ENCODE data around the gene SLC17A9. TPM values are rescaled to one million over a fixed set of nuclear protein-coding genes. Genes with fewer than 3 reads are reported as not detected.

SLC17A9 gene
- total and polyA plus RNA-seq, 7 experiments from 2014 or later, result 0.44 to 12.6 (median 3.5) TPM

DNA sequence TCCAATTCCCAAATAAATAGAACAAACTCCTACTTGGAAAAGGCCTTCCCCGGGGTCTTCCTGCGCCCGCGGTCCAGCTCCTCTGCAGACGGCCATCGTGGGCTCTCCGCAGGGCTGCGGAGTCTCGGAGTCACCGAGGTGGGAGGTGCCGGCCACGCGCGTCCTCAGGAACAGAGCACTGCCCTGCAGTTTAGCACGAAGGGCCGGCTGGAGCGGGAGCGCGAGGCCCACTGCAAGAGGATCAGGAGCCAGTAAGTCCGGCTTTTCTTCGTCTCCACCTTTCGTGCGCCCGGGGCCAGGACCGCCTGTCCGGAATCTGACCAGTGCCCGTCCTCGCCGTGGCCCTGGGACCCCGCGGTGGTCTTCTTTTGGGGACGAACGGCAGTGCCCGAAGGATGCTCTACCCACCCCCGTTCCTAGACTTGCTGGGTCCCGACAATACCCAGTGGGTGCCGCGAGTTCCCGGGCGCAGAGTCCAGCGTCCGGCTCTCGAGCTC, 52.9 kb downstream of the SLC17A9 start:
- ATAC-seq (no peak), DNase-seq (no peak)
- no peaks in the 10 kb centered on the region for H3K36me3 ChIP-seq (ENCODE audit: control insufficient read depth in 2 of 3, insufficient read depth in 3 of 3, low read length in 3 of 3)
- Mint-ChIP-seq H3K4me1 (peaks cover 4 to 32% (median 19%) of the 10 kb centered on the region in 7 donors), H3K9me3 (peaks cover 0 to 5% (median 0%) of the 10 kb centered on the region in 11 donors), H3K27ac (peak overlapping the region in 1 of 9 donors; percentile 18), H3K4me3 (peak overlapping the region in 6 of 10 donors; percentile 16 to 91 (median 40)), H3K36me3 (no peaks in the 10 kb centered on the region), H3K27me3 (peaks cover 42 to 76% (median 53%) of the 10 kb centered on the region in 5 donors)
- peaks cover 19 to 26% of the 10 kb centered on the region in 2 donors for H3K27me3 ChIP-seq (ENCODE audit: control insufficient read depth in 2 of 2, insufficient read depth in 2 of 2, low read length in 2 of 2)
- H3K4me3 ChIP-seq (ENCODE audit: low read length), result no peak overlapping the region
- H3K27ac ChIP-seq (ENCODE audit: low read depth, low read length), result no peak overlapping the region
- H3K9me3 ChIP-seq (ENCODE audit: control insufficient read depth in 2 of 3, low read length in 3 of 3), result no peaks in the 10 kb centered on the region
- CTCF ChIA-PET, result interaction anchor here (0.6 kb wide), 2 partner anchors 68 to 86 kb away, joined by 3 to 6 read pairs; no protein-coding TSS in a partner anchor
- intact Hi-C loops (cut with micrococcal nuclease), result loop anchor here (5.0 kb wide), 3 partner anchors 88 to 203 kb away; partner anchors contain the start of gene OGFR (in 1 of the 2)
- peaks cover 11 to 37% of the 10 kb centered on the region in 2 donors for H3K4me1 ChIP-seq (ENCODE audit: control insufficient read depth in 2 of 2, insufficient read depth in 2 of 2, low read length in 2 of 2)
- POLR2A ChIA-PET, result interaction anchor here (0.6 kb wide), 2 partner anchors 47 to 65 kb away, joined by 3 read pairs; no protein-coding TSS in a partner anchor

DNA sequence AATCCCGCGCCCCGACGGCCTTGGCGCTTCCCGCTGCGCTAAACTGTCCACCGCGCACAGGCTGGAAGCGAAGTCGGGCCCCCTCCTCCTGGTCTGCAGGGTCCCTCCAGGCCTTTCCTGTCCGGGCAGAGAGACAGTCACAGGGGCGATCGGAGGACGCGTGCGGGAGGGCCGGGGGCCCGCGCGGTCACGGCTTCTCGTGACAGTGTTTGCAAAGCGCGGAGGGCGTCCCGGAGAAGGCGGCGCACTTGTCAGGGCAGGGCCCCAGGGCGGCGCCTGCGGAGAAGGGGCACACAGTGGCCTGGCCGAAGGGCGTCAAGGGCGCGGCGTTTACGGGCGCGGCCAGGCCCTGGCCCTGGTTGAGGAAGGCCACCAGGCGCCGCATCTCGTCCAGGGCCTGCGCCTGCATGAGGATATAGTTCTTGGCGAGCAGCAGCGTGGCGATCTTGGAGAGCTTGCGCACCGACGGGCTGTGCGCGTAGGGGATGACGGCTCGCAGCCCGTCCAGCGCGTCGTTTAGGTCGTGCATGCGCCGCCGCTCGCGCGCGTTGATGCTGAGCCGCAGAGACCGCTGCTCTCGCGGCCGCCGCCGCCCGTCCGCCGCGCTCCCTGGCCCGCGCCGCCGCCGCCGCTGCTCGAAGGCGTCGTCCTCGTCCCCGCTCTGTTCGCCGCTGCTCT, 53.5 kb downstream of the SLC17A9 start:
- POLR2A ChIA-PET, result interaction anchor here (0.6 kb wide), 1 partner anchor 48 kb away, joined by 3 read pairs; no protein-coding TSS in a partner anchor
- Mint-ChIP-seq H3K4me1 (peaks cover 4 to 34% (median 22%) of the 10 kb centered on the region in 7 donors), H3K27ac (peak overlapping the region in 1 of 9 donors; percentile 18), H3K9me3 (peaks cover 0 to 6% (median 0%) of the 10 kb centered on the region in 11 donors), H3K27me3 (peaks cover 36 to 75% (median 50%) of the 10 kb centered on the region in 5 donors), H3K4me3 (peak overlapping the region in 7 of 10 donors; percentile 25 to 91 (median 42)), H3K36me3 (no peaks in the 10 kb centered on the region)
- no peak for ATAC-seq
- Histone ChIP-seq H3K27me3 (ENCODE audit: control insufficient read depth in 2 of 2, insufficient read depth in 2 of 2, low read length in 2 of 2) (peaks cover 19 to 26% of the 10 kb centered on the region in 2 donors), H3K4me3 (ENCODE audit: low read length) (no peak overlapping the region), H3K9me3 (ENCODE audit: control insufficient read depth in 2 of 3, low read length in 3 of 3) (no peaks in the 10 kb centered on the region), H3K36me3 (ENCODE audit: control insufficient read depth in 2 of 3, insufficient read depth in 3 of 3, low read length in 3 of 3) (no peaks in the 10 kb centered on the region), H3K4me1 (ENCODE audit: control insufficient read depth in 2 of 2, insufficient read depth in 2 of 2, low read length in 2 of 2) (peaks cover 11 to 37% of the 10 kb centered on the region in 2 donors), H3K27ac (ENCODE audit: low read depth, low read length) (no peak overlapping the region)
- no peak for DNase-seq
- CTCF ChIA-PET, result no interaction called here
- intact Hi-C loops (cut with micrococcal nuclease), result loop anchor here (2.0 to 5.0 kb wide), 4 partner anchors 89 to 204 kb away; partner anchors contain the start of gene OGFR (in 1 of the 2)

DNA sequence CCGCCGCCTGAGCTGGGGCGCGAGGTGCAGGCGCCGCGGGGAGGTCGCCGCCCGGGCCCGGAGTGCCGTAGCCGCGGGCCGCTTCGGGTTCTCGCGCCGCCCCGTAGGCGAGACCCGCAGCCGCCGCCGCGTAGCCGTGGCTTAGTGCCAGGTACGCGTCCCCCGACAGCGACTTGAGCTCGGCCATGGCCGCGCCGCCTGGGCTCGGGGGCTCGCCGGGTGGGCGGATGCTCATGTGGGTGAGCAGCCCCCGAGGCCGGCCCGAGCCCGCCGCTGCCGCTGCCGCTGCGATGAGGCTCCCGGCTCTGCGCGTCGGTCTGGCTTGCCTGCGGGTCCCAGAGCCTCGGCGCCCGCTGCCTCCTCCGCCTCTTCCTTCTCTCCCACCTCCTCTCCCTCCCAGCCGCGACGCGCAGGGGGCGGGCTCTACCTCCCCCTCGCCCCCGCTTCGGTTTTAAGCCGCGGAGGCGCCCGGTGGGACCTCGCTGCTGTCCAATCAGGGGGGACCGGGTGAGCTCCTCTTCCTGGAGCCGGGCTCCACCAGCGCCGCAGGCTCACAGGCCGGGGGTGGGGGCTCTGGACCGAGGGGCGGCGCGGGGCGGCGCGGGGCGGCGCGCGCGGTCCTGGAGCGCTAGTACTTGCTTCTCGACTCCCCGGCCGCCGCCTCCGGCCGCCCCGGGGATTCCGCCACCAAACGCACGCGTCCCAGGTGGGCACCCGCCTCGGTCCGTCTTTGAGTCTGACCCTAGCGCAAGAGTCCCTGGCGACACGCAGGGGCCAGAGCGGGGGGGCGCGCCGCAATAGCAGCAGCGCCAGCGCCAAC, 54.2 kb downstream of the SLC17A9 start, which contains the start of gene BHLHE23:
TSS of gene BHLHE23 (minus strand) at position 425 of the 820 bp plus-strand sequence. CDS start at position 235, 190 bp downstream.
- Histone ChIP-seq H3K36me3 (ENCODE audit: control insufficient read depth in 2 of 3, insufficient read depth in 3 of 3, low read length in 3 of 3) (no peaks in the 10 kb centered on the region), H3K27me3 (ENCODE audit: control insufficient read depth in 2 of 2, insufficient read depth in 2 of 2, low read length in 2 of 2) (peaks cover 19 to 26% of the 10 kb centered on the region in 2 donors), H3K27ac (ENCODE audit: low read depth, low read length) (no peak within 1 kb of the TSS), H3K9me3 (ENCODE audit: control insufficient read depth in 2 of 3, low read length in 3 of 3) (no peaks in the 10 kb centered on the region), H3K4me1 (ENCODE audit: control insufficient read depth in 2 of 2, insufficient read depth in 2 of 2, low read length in 2 of 2) (peaks cover 11 to 37% of the 10 kb centered on the region in 2 donors), H3K4me3 (ENCODE audit: low read length) (no peak within 1 kb of the TSS)
- ATAC-seq (no peak), DNase-seq (peak in 3 of 9 donors; percentile 17 to 38 (median 21))
- H3K27ac Mint-ChIP-seq, result peak within 1 kb of the TSS in 1 of 9 donors; percentile 18
- no peaks in the 10 kb centered on the region for H3K36me3 Mint-ChIP-seq
- peaks cover 32 to 75% (median 46%) of the 10 kb centered on the region in 5 donors for H3K27me3 Mint-ChIP-seq
- CTCF ChIA-PET, result interaction anchor here (1.2 kb wide), 1 partner anchor 52 kb away, joined by 3 read pairs; no protein-coding TSS in a partner anchor
- intact Hi-C loops (cut with micrococcal nuclease), result loop anchor here (2.0 to 5.0 kb wide), 4 partner anchors 89 to 204 kb away; partner anchors contain the start of gene OGFR (in 1 of the 2)
- H3K4me3 Mint-ChIP-seq, result peak within 1 kb of the TSS in 8 of 10 donors; percentile 14 to 91 (median 50)
- H3K4me1 Mint-ChIP-seq, result peaks cover 4 to 34% (median 22%) of the 10 kb centered on the region in 7 donors
- H3K9me3 Mint-ChIP-seq, result peaks cover 0 to 6% (median 0%) of the 10 kb centered on the region in 11 donors
- POLR2A ChIA-PET, result no interaction called here

DNA sequence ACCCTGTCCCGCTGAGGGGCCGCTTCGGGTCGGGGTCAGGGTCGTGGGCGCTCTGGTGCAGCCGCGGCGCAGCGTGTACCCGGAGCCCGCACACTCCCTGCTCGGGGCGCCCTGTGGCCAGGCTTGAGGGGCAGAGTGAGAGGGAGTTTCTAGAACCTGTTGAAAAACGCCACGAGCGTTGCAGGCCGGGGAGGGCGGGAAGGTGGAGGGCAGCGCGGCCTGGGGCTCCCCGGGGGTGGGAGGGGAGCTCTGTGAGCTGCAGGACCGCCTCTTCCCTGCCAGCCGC, 54.8 kb downstream of the SLC17A9 start:
- Histone ChIP-seq H3K27ac (ENCODE audit: low read depth, low read length) (no peak overlapping the region), H3K9me3 (ENCODE audit: control insufficient read depth in 2 of 3, low read length in 3 of 3) (no peaks in the 10 kb centered on the region), H3K27me3 (ENCODE audit: control insufficient read depth in 2 of 2, insufficient read depth in 2 of 2, low read length in 2 of 2) (peaks cover 19 to 26% of the 10 kb centered on the region in 2 donors), H3K4me1 (ENCODE audit: control insufficient read depth in 2 of 2, insufficient read depth in 2 of 2, low read length in 2 of 2) (peaks cover 11 to 37% of the 10 kb centered on the region in 2 donors), H3K4me3 (ENCODE audit: low read length) (no peak overlapping the region), H3K36me3 (ENCODE audit: control insufficient read depth in 2 of 3, insufficient read depth in 3 of 3, low read length in 3 of 3) (no peaks in the 10 kb centered on the region)
- Mint-ChIP-seq H3K36me3 (no peaks in the 10 kb centered on the region), H3K4me1 (peaks cover 4 to 34% (median 22%) of the 10 kb centered on the region in 7 donors), H3K4me3 (peak overlapping the region in 4 of 10 donors; percentile 33 to 91 (median 64)), H3K9me3 (peaks cover 0 to 6% (median 0%) of the 10 kb centered on the region in 11 donors), H3K27me3 (peaks cover 32 to 77% (median 46%) of the 10 kb centered on the region in 5 donors), H3K27ac (no peak overlapping the region)
- no peak for DNase-seq
- no peak for ATAC-seq
- ChIA-PET CTCF (interaction anchor here (0.7 to 2.4 kb wide), 3 partner anchors 28 to 214 kb away, joined by 3 to 15 read pairs (median 4); no protein-coding TSS in a partner anchor), POLR2A (no interaction called here)
- intact Hi-C loops (cut with micrococcal nuclease), result loop anchor here (2.0 to 5.0 kb wide), 4 partner anchors 90 to 205 kb away; partner anchors contain the start of gene OGFR (in 1 of the 2)

DNA sequence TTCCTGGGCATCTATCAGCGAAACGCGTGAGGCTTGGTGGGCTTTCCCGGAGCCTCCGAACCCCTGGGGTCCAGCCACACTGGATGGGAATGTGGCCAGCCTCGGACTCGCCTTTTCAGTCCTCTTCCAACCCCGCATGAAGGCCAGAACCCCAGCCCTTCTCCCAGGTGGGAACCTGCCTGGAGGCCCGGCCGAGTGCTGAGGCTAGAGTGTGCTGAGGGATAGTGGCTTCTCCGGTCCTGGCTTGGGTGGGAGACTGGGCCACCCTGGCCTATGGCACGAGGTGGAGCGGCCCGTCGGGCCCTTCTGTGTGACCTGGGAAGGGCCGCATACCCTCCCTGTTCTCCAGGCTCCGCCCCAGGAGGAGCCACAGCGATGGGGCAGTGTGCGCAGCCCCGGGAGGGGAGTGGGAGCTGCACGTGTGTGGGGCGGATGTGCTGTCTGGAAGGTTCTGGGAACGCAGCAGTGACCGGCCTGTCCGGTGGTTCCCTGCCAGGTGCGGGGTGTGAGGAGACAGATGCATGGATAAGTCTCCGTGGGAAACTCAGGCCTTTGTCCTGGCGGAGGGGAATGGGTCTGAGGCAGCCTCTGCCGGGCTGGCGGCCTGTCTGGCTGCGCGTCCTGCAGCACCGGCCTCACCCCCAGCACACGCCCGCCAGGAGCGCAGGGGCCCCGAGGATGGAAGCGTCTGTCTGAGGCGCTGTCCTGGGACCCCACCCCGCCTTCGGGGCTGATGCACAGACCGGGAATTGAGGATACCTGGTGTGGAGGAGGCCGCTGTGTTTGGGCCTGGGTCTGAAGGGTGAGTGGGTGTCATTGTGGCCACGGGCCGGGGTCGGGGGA, 55.4 kb downstream of the SLC17A9 start:
- Mint-ChIP-seq H3K27me3 (peaks cover 28 to 77% (median 41%) of the 10 kb centered on the region in 5 donors), H3K4me3 (peak overlapping the region in 7 of 10 donors; percentile 14 to 91 (median 59))
- H3K4me1 ChIP-seq (ENCODE audit: control insufficient read depth in 2 of 2, insufficient read depth in 2 of 2, low read length in 2 of 2), result peaks cover 11 to 37% of the 10 kb centered on the region in 2 donors

More for the DNA sequence above, 55.4 kb downstream of the SLC17A9 start:
- ChIA-PET CTCF (interaction anchor here (0.7 to 2.4 kb wide), 7 partner anchors 29 to 214 kb away, joined by 3 to 15 read pairs (median 4); no protein-coding TSS in a partner anchor), POLR2A (interaction anchor here (0.6 kb wide), 1 partner anchor 36 kb away, joined by 5 read pairs; no protein-coding TSS in a partner anchor)
- DNase-seq, result no peak
- ATAC-seq, result no peak
- peak overlapping the region in 1 of 9 donors; percentile 23 for H3K27ac Mint-ChIP-seq
- H3K4me1 Mint-ChIP-seq, result peaks cover 4 to 34% (median 22%) of the 10 kb centered on the region in 7 donors
- H3K36me3 Mint-ChIP-seq, result peaks cover 0 to under 1% (median 0%) of the 10 kb centered on the region in 5 donors
- H3K27ac ChIP-seq (ENCODE audit: low read depth, low read length), result no peak overlapping the region
- intact Hi-C loops (cut with micrococcal nuclease), result loop anchor here (2.0 to 5.0 kb wide), 5 partner anchors 91 to 206 kb away; partner anchors contain the start of gene OGFR (in 1 of the 2)
- peaks cover 0 to 12% (median under 1%) of the 10 kb centered on the region in 11 donors for H3K9me3 Mint-ChIP-seq
- no peaks in the 10 kb centered on the region for H3K36me3 ChIP-seq (ENCODE audit: control insufficient read depth in 2 of 3, insufficient read depth in 3 of 3, low read length in 3 of 3)
- no peak overlapping the region for H3K4me3 ChIP-seq (ENCODE audit: low read length)
- H3K9me3 ChIP-seq (ENCODE audit: control insufficient read depth in 2 of 3, low read length in 3 of 3), result peaks cover 0 to 4% (median 0%) of the 10 kb centered on the region in 3 experiments
- peaks cover 19 to 26% of the 10 kb centered on the region in 2 donors for H3K27me3 ChIP-seq (ENCODE audit: control insufficient read depth in 2 of 2, insufficient read depth in 2 of 2, low read length in 2 of 2)
